T-helper 9 cell (primary cell): ENCODE data around the gene PLOD3.
"Not testable (repeated sequence)": the region's sequence is repeated elsewhere in the genome, so short reads cannot be mapped to it uniquely, and the experiment has no call there.

Experiments used
- DNase-seq: peaks from one replicate; pipeline ENCODE4 v3.0.0-alpha.2; 2020
- total RNA-seq, 2 donors: gene quantifications; one replicate each; lab custom pipeline; 2026; lab: John Stamatoyannopoulos, UW

The PLOD3 gene, protein sequence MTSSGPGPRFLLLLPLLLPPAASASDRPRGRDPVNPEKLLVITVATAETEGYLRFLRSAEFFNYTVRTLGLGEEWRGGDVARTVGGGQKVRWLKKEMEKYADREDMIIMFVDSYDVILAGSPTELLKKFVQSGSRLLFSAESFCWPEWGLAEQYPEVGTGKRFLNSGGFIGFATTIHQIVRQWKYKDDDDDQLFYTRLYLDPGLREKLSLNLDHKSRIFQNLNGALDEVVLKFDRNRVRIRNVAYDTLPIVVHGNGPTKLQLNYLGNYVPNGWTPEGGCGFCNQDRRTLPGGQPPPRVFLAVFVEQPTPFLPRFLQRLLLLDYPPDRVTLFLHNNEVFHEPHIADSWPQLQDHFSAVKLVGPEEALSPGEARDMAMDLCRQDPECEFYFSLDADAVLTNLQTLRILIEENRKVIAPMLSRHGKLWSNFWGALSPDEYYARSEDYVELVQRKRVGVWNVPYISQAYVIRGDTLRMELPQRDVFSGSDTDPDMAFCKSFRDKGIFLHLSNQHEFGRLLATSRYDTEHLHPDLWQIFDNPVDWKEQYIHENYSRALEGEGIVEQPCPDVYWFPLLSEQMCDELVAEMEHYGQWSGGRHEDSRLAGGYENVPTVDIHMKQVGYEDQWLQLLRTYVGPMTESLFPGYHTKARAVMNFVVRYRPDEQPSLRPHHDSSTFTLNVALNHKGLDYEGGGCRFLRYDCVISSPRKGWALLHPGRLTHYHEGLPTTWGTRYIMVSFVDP
- 25.3 to 47.2 reads per million in 2 donors for total RNA-seq

GRCh38 chr7:101217388-101218235, at the start of gene PLOD3, which contains the start of gene ZNHIT1:
Gene PLOD3 (minus strand): TSS chr7:101217581. CDS start chr7:101217274, 307 bp downstream.
Gene ZNHIT1 (plus strand): TSS chr7:101218165. CDS start chr7:101218196, 31 bp downstream.
- peak; percentile 92 for DNase-seq

GRCh38 chr7:101265622-101266516, 48.5 kb upstream of the PLOD3 start:
- DNase-seq, result no peak

DNA sequence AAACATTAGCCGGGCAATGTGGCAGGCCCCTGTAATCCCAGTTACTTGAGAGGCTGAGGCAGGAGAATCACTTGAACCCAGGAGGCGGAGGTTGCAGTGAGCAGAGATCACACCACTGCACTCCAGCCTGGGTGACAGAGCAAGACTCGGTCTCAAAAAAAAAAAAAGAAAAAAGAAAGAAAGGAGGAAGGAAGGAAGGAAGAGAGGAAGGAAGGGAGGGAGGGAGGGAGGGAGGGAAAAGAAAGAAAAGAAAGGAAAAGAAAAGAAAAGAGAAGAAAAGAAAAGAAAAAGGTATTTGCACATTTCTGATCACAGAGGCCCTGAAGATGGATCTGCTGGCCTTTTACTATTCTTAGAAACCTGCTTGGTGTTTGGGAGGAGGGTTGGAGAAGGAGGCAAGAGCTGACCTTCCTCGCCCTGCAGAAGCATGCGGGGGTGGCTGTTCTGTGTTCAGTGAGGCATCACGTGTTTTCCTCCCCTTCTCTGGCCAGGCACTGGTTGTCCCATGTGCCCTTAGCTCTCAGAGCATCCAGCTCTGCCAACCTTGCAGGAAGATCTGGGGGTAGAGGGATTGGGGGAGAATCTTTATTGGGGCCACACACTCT, 46.8 kb upstream of the PLOD3 start:
- not testable (repeated sequence) for DNase-seq

- DNase-seq, result no peak
These were observed 40.9 kb upstream of the PLOD3 start for GRCh38 chr7:101258243-101258731.

DNA sequence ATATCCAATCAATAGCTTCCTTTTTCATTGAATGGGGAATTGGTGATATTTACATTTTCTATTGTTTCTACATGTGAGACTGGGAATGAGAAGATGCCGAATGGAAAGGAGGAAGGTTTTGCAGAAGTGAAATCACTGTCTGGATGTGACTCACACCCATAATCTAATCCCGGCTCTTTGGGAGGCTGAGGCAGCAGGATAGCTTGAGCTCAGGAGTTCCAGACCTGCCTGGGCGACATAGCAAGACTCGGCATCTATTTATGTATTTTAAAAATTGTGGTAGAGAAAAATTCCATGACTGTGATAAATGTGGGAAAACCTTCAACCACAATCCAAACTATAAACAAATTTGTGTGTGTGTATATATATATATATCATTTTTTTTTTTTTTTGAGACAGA, 38.4 kb upstream of the PLOD3 start:
- DNase-seq, result no peak

DNA sequence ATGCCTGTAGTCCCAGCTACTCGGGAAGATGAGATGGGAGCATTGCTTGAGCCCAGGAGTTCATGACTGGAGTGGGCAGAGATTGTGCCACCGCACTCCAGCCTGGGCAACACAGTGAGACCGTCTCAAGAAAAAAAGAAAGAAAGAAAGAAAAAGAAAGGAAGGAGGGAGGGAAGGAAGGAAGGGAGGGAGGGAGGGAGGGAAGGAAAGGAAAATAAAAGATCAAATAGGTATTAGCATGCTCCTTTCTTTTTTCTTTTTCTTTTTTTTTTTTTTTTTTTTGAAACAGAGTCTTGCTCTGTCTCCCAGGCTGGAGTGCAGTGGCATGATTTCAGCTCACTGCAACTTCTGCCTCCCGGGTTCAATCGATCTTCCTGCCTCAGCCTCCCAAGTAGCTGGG, 35.8 kb upstream of the PLOD3 start:
- not testable (repeated sequence) for DNase-seq

GRCh38 chr7:101251871-101252659, 34.7 kb upstream of the PLOD3 start:
- DNase-seq, result peak; percentile 99

- DNase-seq, result no peak
These were observed 32.9 kb upstream of the PLOD3 start for GRCh38 chr7:101250324-101250723.

- no peak for DNase-seq
These were observed 30.9 kb upstream of the PLOD3 start for GRCh38 chr7:101248276-101248675.

DNA sequence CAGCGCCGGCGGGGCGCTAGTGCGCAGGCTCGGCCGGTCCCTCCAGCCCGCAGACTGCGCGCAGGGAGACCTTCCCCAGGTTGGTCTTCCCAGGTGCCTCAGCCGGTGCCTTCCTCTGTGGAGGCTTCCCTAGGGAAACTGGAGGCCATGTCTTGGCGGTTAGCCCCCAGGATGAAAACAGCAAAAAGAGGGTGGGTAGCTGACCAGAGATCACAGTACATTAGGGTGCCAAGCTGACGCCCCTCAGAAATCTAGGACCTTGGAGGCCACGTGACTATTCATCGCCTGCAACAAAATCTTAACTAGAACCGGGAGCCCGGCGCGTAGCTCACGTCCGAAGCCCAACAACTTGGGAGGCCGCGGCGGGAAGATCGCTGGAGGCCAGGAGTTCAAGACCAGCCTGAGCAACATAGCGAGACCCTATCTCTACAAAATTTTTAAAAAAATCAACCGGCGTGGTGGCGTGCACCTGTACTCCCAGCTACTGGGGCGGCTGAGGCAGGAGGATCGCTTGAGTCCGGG, 27.8 kb upstream of the PLOD3 start:
- peak; percentile 6 for DNase-seq

DNA sequence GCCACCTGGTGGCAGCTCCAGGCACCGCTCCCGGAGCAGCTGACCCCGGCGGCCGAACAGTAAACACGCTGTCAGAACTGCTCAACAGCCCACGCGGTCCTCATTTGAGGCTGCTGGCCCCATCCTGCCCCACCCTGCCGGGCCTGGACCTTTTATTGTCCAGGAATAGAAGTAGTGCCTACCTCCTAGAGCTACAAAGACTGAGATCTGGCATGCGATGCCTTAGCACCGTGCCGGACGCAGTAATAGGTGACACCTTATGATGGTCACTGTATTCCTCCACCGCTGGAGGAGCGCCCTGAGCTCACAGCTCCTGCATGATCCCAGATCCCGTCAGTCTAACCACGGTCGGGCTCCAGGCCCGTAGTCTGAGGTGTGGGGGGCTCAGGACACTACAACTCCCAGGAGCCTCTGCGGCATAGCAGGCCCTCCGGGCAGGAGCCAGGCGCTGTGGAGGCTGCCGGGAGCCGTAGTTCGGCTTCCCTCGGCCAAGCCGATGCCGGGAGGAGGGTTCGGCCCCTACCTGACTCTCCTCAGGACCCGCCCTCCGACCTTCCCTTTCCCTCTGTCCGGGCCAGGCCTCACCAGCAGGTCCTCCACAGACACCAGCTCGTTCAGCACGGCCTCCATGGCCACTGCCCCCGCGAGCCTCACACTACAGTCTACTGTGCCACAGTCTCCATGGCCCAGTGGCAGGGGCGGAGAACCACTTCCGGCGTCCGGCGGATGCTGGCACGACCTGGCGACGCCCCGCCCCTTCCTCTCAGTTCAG, 27.2 kb upstream of the PLOD3 start, which contains the start of gene FIS1:
FIS1 (minus strand) TSS at position 707 of the 772 bp plus-strand sequence; CDS start at position 630, 77 bp downstream.
- DNase-seq, result peak; percentile 88

GRCh38 chr7:101243646-101244374, 26.4 kb upstream of the PLOD3 start:
- DNase-seq, result no peak

- DNase-seq, result no peak
These were observed 24.3 kb upstream of the PLOD3 start for GRCh38 chr7:101241443-101242349.

- no peak for DNase-seq
These were observed 23.6 kb upstream of the PLOD3 start for GRCh38 chr7:101241015-101241363.

GRCh38 chr7:101240226-101241014, 23.0 kb upstream of the PLOD3 start:
- DNase-seq, result no peak

DNA sequence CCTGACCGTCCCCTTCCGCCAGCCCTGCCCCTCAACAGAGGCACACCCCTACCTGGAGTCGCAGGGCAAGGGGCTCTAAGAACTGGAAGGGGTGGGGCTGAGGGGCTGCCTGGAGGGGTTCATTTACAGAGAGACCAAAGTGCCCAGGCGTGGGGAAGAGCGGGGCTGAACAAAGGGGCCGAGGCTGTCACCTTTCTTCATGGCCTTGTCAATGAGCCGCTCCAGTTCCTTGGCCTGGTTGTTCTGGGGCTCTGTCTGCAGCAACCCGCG, 22.5 kb upstream of the PLOD3 start:
- DNase-seq, result no peak
